K562 (cell line): ENCODE measurements around the gene CASKIN1.

ENCODE experiments used
- CBX5 ChIP-seq: IDR thresholded peaks from 2 replicates; pipeline ENCODE4 v1.6.1; 2014; ENCODE audit warnings: low read depth, borderline replicate concordance
- FOXP1 ChIP-seq: sonication (generic); formaldehyde crosslinking; IDR thresholded peaks from 2 replicates; pipeline ENCODE4 v1.8.0; 2022; ENCODE audit warnings: mild to moderate bottlenecking, missing genetic modification reagents
- HMG20B ChIP-seq: fragments of 250-450 bp; sonication (Bioruptor Pico); IDR thresholded peaks from 2 replicates; pipeline ENCODE4 v1.5.0; 2021; ENCODE audit warnings: mild to moderate bottlenecking
- KAT8 ChIP-seq: fragments of 450-650 bp; IDR thresholded peaks from 2 replicates; pipeline ENCODE4 v1.6.1; 2016; ENCODE audit warnings: low read depth, mild to moderate bottlenecking
- KLF16 ChIP-seq: IDR thresholded peaks from 2 replicates; pipeline ENCODE4 v1.6.1; 2016; ENCODE audit warnings: antibody characterized with exemption
- NBN ChIP-seq: fragments of 450-650 bp; IDR thresholded peaks from 2 replicates; pipeline ENCODE4 v1.6.1; 2016; ENCODE audit warnings: low read depth, mild to moderate bottlenecking
- RFX5 ChIP-seq: IDR thresholded peaks from 2 replicates; pipeline ENCODE4 v1.6.1; 2011; ENCODE audit warnings: low read depth, mild to moderate bottlenecking, improper control_type of control experiment, low read length
- YY1 ChIP-seq, 3 experiments: IDR thresholded peaks; 2 replicates each; pipeline ENCODE4 v1.6.1; 2011; ENCODE audit warnings: low read length in 2 of 3, mild to moderate bottlenecking in 2 of 3, moderate library complexity in 2 of 3, borderline replicate concordance in 1 of 3, control low read depth in 1 of 3, low read depth in 1 of 3; ENCODE audit not compliant: insufficient read depth in 3 of 3, insufficient replicate concordance in 2 of 3, control insufficient read depth in 1 of 3, insufficient read length in 1 of 3; ENCODE audit errors: extremely low read depth in 1 of 3
- ZNF639 ChIP-seq, 2 experiments: fragments of 200-800 bp in 1 of 2; sonication (Bioruptor generic) in 1 of 2; sonication (generic) in 1 of 2; formaldehyde crosslinking in 1 of 2; IDR thresholded peaks in 1 of 2; conservative IDR thresholded peaks in 1 of 2; 2 replicates each; pipeline versions ENCODE4 v1.5.0 to v1.6.1; 2016 to 2020; ENCODE audit warnings: missing compliant biosample characterization in 1 of 2, missing genetic modification characterization in 1 of 2, missing genetic modification reagents in 1 of 2
- TF ChIP-seq, protein P1 (sequence below): fragments of 450-650 bp; IDR thresholded peaks from 2 replicates; pipeline ENCODE4 v1.6.1; 2018; ENCODE audit not compliant: partially characterized antibody
- TF ChIP-seq, protein P2 (sequence below), 3 experiments: IDR thresholded peaks in 2 of 3; conservative IDR thresholded peaks in 1 of 3; 2 replicates each; pipeline ENCODE4 v1.5.1; 2011 to 2012; ENCODE audit warnings: low read length in 3 of 3, mild to moderate bottlenecking in 3 of 3, control low read depth in 2 of 3, improper control_type of control experiment in 1 of 3, inconsistent platforms in 1 of 3, low read depth in 1 of 3, mixed read lengths in 1 of 3, moderate library complexity in 1 of 3; ENCODE audit not compliant: insufficient read depth in 2 of 3

GRCh38 chr16:2243781-2244180 lies 47.4 kb upstream of the CASKIN1 start:
- TF ChIP-seq CBX5 (no peak), NBN (no peak), ZNF639 (CRISPR knock-in tag; conservative IDR thresholded peaks at IDR 0.05 in 1 of 2, IDR thresholded peaks at IDR 0.05 in 1 of 2) (no peak), HMG20B (CRISPR knock-in tag) (no peak), KLF16 (no peak), FOXP1 (no peak), YY1 (IDR thresholded peaks at IDR 0.05; ENCODE audit: borderline replicate concordance in 1 of 3, control insufficient read depth in 1 of 3, extremely low read depth in 1 of 3, insufficient read depth in 3 of 3, insufficient read length in 1 of 3, insufficient replicate concordance in 2 of 3, low read depth in 1 of 3, low read length in 2 of 3) (no peak), KAT8 (no peak), RFX5 (no peak)
- TF ChIP-seq, protein P1, sequence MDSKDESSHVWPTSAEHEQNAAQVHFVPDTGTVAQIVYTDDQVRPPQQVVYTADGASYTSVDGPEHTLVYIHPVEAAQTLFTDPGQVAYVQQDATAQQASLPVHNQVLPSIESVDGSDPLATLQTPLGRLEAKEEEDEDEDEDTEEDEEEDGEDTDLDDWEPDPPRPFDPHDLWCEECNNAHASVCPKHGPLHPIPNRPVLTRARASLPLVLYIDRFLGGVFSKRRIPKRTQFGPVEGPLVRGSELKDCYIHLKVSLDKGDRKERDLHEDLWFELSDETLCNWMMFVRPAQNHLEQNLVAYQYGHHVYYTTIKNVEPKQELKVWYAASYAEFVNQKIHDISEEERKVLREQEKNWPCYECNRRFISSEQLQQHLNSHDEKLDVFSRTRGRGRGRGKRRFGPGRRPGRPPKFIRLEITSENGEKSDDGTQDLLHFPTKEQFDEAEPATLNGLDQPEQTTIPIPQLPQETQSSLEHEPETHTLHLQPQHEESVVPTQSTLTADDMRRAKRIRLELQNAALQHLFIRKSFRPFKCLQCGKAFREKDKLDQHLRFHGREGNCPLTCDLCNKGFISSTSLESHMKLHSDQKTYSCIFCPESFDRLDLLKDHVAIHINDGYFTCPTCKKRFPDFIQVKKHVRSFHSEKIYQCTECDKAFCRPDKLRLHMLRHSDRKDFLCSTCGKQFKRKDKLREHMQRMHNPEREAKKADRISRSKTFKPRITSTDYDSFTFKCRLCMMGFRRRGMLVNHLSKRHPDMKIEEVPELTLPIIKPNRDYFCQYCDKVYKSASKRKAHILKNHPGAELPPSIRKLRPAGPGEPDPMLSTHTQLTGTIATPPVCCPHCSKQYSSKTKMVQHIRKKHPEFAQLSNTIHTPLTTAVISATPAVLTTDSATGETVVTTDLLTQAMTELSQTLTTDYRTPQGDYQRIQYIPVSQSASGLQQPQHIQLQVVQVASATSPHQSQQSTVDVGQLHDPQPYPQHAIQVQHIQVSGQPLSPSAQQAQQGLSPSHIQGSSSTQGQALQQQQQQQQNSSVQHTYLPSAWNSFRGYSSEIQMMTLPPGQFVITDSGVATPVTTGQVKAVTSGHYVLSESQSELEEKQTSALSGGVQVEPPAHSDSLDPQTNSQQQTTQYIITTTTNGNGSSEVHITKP, result no peak
- TF ChIP-seq, protein P2, sequence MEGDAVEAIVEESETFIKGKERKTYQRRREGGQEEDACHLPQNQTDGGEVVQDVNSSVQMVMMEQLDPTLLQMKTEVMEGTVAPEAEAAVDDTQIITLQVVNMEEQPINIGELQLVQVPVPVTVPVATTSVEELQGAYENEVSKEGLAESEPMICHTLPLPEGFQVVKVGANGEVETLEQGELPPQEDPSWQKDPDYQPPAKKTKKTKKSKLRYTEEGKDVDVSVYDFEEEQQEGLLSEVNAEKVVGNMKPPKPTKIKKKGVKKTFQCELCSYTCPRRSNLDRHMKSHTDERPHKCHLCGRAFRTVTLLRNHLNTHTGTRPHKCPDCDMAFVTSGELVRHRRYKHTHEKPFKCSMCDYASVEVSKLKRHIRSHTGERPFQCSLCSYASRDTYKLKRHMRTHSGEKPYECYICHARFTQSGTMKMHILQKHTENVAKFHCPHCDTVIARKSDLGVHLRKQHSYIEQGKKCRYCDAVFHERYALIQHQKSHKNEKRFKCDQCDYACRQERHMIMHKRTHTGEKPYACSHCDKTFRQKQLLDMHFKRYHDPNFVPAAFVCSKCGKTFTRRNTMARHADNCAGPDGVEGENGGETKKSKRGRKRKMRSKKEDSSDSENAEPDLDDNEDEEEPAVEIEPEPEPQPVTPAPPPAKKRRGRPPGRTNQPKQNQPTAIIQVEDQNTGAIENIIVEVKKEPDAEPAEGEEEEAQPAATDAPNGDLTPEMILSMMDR (IDR thresholded peaks at IDR 0.05 in 2 of 3, conservative IDR thresholded peaks at IDR 0.05 in 1 of 3; ENCODE audit: insufficient read depth in 2 of 3, low read depth in 1 of 3, low read length in 3 of 3), result no peak
